Osteocyte (in vitro differentiated cells): ENCODE measurements around the gene TPCN1. TPM values are rescaled to one million over a fixed set of nuclear protein-coding genes. Genes with fewer than 3 reads are reported as not detected.
A peak's percentile ranks its signal among the peaks of the same experiment; 100 is the strongest.

Experiments used
- DNase-seq: peaks from one replicate; pipeline ENCODE4 v3.0.0; 2021; ENCODE audit warnings: mixed read lengths; ENCODE audit not compliant: unreplicated experiment; ENCODE audit errors: extremely low spot score
- H3K27ac Mint-ChIP-seq: one replicate; pipeline ENCODE4 v1.8.0; 2021; ENCODE audit warnings: mild to moderate bottlenecking, mixed read lengths; ENCODE audit not compliant: unreplicated experiment
- H3K27me3 Mint-ChIP-seq: one replicate; pipeline ENCODE4 v1.8.0; 2021; ENCODE audit warnings: mixed read lengths; ENCODE audit not compliant: unreplicated experiment
- H3K36me3 Mint-ChIP-seq: one replicate; pipeline ENCODE4 v1.8.0; 2021; ENCODE audit warnings: mixed read lengths; ENCODE audit not compliant: unreplicated experiment
- H3K4me1 Mint-ChIP-seq: one replicate; pipeline ENCODE4 v1.8.0; 2021; ENCODE audit warnings: mixed read lengths; ENCODE audit not compliant: unreplicated experiment
- H3K4me3 Mint-ChIP-seq: one replicate; pipeline ENCODE4 v1.8.0; 2021; ENCODE audit warnings: mild to moderate bottlenecking, moderate library complexity, mixed read lengths; ENCODE audit not compliant: unreplicated experiment
- H3K9me3 Mint-ChIP-seq: one replicate; pipeline ENCODE4 v1.8.0; 2021; ENCODE audit warnings: mixed read lengths; ENCODE audit not compliant: unreplicated experiment
- total RNA-seq: library from RNA; stranded (reverse); gene quantifications from 2 replicates; pipeline ENCODE4 v1.2.1, GENCODE V29; 2021
- TF ChIP-seq, protein P1 (sequence below): fragments of 200-600 bp; sonication (generic); IDR thresholded peaks from 2 replicates; pipeline ENCODE4 v1.5.0; 2021; ENCODE audit warnings: antibody characterized with exemption, mild to moderate bottlenecking, moderate library complexity

TPCN1 gene
- total RNA-seq, 1 donor from 2014 or later = 80.6 TPM

DNA sequence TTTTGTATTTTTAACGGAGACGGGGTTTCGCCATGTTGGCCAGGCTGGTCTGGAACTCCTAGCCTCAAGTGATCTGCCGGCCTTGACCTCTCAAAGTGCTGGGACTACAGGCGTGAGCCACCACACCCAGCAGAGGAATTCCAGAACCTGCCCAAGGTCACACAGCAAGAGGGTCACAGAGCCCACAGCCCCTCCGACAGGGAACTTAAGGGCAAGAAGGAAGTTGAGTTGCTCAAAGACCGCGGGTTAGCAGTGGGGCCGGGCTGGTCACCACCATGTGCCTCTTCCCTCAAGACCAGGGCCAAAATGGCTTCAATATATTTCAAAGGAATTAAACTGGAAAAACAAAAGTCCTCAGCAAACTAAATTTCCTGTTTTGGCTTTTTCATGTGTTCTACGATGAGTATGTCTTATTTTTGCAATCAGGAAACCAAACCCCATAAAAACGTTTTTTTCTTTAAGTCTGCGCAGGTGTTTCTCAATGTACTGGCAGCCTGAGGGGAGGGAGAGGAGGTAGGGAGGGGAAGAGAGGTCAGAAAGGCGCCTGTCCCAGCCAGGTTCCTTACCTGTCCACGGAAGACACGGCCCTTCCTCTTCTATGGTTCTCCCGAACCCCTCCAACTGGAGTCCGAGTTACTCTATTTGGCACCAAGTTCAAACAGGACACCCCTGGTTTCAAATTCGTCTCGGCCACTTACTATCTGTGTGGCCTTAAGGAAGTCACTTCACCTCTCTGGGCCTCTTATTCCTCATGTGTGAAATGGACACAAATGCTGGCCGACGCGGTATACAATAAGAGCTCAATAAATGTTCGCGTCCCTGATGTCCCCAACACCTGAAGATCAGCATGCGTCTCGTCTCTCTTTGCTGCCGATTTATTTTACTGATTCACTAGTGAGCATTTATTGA is 112.9 kb downstream of the TPCN1 start:
- no peak for DNase-seq

GRCh38 chr12:113334786-113335539 is 113.7 kb downstream of the TPCN1 start, which contains the start of gene SLC8B1:
SLC8B1 (minus strand) TSS chr12:113335109; CDS start chr12:113332878, 2,231 bp downstream.
- Mint-ChIP-seq H3K4me1 (peaks cover 24% of the 10 kb centered on the region), H3K27me3 (no peaks in the 10 kb centered on the region), H3K36me3 (peaks cover 18% of the 10 kb centered on the region), H3K9me3 (no peaks in the 10 kb centered on the region), H3K4me3 (peak within 1 kb of the TSS; percentile 97), H3K27ac (peak within 1 kb of the TSS; percentile 82)
- peak; percentile 96 for DNase-seq
- TF ChIP-seq, protein P1, sequence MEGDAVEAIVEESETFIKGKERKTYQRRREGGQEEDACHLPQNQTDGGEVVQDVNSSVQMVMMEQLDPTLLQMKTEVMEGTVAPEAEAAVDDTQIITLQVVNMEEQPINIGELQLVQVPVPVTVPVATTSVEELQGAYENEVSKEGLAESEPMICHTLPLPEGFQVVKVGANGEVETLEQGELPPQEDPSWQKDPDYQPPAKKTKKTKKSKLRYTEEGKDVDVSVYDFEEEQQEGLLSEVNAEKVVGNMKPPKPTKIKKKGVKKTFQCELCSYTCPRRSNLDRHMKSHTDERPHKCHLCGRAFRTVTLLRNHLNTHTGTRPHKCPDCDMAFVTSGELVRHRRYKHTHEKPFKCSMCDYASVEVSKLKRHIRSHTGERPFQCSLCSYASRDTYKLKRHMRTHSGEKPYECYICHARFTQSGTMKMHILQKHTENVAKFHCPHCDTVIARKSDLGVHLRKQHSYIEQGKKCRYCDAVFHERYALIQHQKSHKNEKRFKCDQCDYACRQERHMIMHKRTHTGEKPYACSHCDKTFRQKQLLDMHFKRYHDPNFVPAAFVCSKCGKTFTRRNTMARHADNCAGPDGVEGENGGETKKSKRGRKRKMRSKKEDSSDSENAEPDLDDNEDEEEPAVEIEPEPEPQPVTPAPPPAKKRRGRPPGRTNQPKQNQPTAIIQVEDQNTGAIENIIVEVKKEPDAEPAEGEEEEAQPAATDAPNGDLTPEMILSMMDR = no peak

More for the DNA sequence above, 112.9 kb downstream of the TPCN1 start:
- TF ChIP-seq, protein P1 = no peak
- H3K27me3 Mint-ChIP-seq = no peaks in the 10 kb centered on the region
- no peaks in the 10 kb centered on the region for H3K9me3 Mint-ChIP-seq
- peak overlapping the region; percentile 97 for H3K4me3 Mint-ChIP-seq
- peak overlapping the region; percentile 82 for H3K27ac Mint-ChIP-seq
- peaks cover 24% of the 10 kb centered on the region for H3K4me1 Mint-ChIP-seq
- peaks cover 18% of the 10 kb centered on the region for H3K36me3 Mint-ChIP-seq

DNA sequence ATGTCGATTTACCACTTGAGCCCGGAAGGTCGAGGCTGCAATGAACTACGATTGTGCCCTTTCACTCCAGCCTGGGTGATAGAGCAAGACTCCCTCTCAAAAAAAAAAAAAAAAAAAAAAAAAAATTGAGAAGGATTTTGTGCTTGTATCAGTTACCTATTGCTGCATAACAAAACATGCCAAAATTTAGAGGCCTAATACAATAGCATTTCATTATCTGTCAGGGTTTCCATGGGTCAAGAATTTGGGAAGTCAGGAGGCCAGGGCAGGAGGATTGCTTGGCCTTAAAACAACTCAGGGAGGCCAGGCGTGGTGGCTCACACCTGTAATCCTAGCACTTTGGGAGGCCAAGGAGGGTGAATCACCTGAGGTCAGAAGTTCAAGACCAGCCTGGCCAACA is 118.3 kb downstream of the TPCN1 start:
- Mint-ChIP-seq H3K27ac (no peak overlapping the region), H3K4me1 (peaks cover 7% of the 10 kb centered on the region), H3K27me3 (peaks cover 4% of the 10 kb centered on the region), H3K4me3 (no peak overlapping the region), H3K9me3 (no peaks in the 10 kb centered on the region), H3K36me3 (no peaks in the 10 kb centered on the region)
- no peak for DNase-seq
- TF ChIP-seq, protein P1 = no peak

GRCh38 chr12:113340061-113340460 is 118.8 kb downstream of the TPCN1 start:
- Mint-ChIP-seq H3K9me3 (no peaks in the 10 kb centered on the region), H3K27ac (no peak overlapping the region), H3K4me1 (peaks cover 6% of the 10 kb centered on the region), H3K36me3 (no peaks in the 10 kb centered on the region), H3K4me3 (no peak overlapping the region), H3K27me3 (peaks cover 4% of the 10 kb centered on the region)
- TF ChIP-seq, protein P1 = no peak
- no peak for DNase-seq

DNA sequence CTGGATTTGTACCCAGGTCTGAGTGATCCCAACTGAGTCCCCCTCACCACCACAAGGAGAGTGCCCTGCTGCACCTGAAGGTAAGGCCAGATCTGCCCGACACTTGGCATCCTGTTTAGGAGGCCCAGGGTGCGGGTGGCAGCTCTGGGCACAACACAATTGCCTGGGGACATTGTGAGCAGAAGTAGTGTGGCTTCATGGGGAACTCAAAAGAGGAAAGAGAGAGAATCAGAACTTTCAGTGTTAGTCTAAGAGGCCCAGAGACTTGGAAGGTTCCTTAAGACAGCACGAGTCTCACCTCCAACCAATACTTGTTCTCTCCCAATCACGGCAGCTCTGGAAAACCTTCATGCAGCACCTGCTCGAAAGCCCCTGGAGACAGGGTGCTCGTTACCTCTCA is 120.3 kb downstream of the TPCN1 start:
- H3K27ac Mint-ChIP-seq = no peak overlapping the region
- H3K27me3 Mint-ChIP-seq = peaks cover 4% of the 10 kb centered on the region
- no peaks in the 10 kb centered on the region for H3K36me3 Mint-ChIP-seq
- H3K9me3 Mint-ChIP-seq = no peaks in the 10 kb centered on the region
- no peak overlapping the region for H3K4me3 Mint-ChIP-seq
- peaks cover 4% of the 10 kb centered on the region for H3K4me1 Mint-ChIP-seq
- TF ChIP-seq, protein P1 = no peak
- no peak for DNase-seq
